Peyer's patch (tissue), 4 donors: Measurements from ENCODE around the gene SFT2D2. TPM values are rescaled to one million over a fixed set of nuclear protein-coding genes. Genes with fewer than 3 reads are reported as not detected.

Experiments used
- DNase-seq, 3 donors: peaks; one replicate each; pipeline ENCODE4 v3.0.0-alpha.2; 2017 to 2019
- H3K27ac ChIP-seq, 4 donors: fragments of 200-600 bp; sonication (generic); one replicate each; pipeline ENCODE4 v1.5.1; 2016 to 2019
- H3K27me3 ChIP-seq, 2 donors: fragments of 200-600 bp; sonication (generic); one replicate each; pipeline ENCODE4 v1.5.1; 2019
- H3K36me3 ChIP-seq, 3 donors: fragments of 200-600 bp; sonication (generic); one replicate each; pipeline ENCODE4 v1.5.1; 2016 to 2019
- H3K4me1 ChIP-seq, 4 donors: fragments of 200-600 bp; sonication (generic); one replicate each; pipeline ENCODE4 v1.5.1; 2016 to 2019
- H3K4me3 ChIP-seq, 4 donors: fragments of 200-600 bp; sonication (generic); 1 replicate in 3 of 4; 2 replicates in 1 of 4; pipeline ENCODE4 v1.5.1; 2016 to 2019; ENCODE audit warnings: mild to moderate bottlenecking in 1 of 4
- H3K9me3 ChIP-seq, 4 donors: fragments of 200-600 bp; sonication (generic); one replicate each; pipeline ENCODE4 v1.5.1; 2016 to 2019; ENCODE audit warnings: mild to moderate bottlenecking in 1 of 4
- CTCF ChIP-seq, 6 experiments: fragments of 450-650 bp in 4 of 6; fragments of 200-600 bp in 2 of 6; sonication (generic) in 1 of 6; IDR thresholded peaks; one replicate each; pipeline ENCODE4 v1.5.1; 2017 to 2019; ENCODE audit warnings: antibody characterized with exemption in 6 of 6, mild to moderate bottlenecking in 3 of 6, moderate library complexity in 1 of 6
- POLR2A ChIP-seq, 2 donors: fragments of 450-650 bp; IDR thresholded peaks; one replicate each; pipeline ENCODE4 v1.5.1; 2017; ENCODE audit warnings: antibody characterized with exemption in 2 of 2, mild to moderate bottlenecking in 2 of 2, moderate library complexity in 2 of 2
- total RNA-seq, 4 donors: library from RNA; depleted of rRNA; stranded (reverse); fragments of >200 nt; gene quantifications; one replicate each; pipeline ENCODE4 v1.1.0, GENCODE V29; 2016

SFT2D2 gene
- total RNA-seq, 4 donors from 2014 or later, result 19.0 to 49.6 (median 38.5) TPM

DNA sequence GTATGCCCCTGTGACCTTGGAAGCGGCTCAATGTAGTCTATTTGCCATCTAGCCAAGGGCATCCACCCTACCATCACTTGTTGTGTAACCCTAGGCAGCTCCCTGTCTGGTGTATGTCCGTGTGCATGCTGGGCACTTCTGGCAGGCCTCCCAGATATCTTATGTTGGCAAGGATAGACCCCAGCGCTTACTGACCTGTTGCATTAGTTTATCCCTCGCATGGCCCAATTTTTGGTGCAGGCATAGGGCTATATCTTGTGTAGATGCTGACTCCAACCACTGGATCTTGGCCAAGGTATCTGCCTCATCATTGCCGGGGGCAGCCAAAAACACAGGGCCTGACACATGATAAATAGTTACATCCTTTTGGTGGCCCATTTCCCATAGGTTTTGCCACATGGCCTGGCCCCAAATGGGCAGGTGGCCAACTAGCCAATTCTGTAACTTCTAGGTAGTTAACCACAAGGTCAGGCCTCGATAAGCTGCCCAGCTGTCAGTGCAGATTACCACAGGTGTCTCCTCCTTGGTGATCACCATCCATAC, 40.9 kb downstream of the SFT2D2 start:
- Histone ChIP-seq H3K27me3 (no peaks in the 10 kb centered on the region), H3K4me3 (no peak overlapping the region), H3K36me3 (peaks cover 0 to 5% (median 0%) of the 10 kb centered on the region in 3 donors), H3K9me3 (no peaks in the 10 kb centered on the region), H3K27ac (no peak overlapping the region), H3K4me1 (no peaks in the 10 kb centered on the region)
- DNase-seq, result no peak
- TF ChIP-seq CTCF (IDR thresholded peaks at IDR 0.05) (no peak), POLR2A (IDR thresholded peaks at IDR 0.05) (no peak)

DNA sequence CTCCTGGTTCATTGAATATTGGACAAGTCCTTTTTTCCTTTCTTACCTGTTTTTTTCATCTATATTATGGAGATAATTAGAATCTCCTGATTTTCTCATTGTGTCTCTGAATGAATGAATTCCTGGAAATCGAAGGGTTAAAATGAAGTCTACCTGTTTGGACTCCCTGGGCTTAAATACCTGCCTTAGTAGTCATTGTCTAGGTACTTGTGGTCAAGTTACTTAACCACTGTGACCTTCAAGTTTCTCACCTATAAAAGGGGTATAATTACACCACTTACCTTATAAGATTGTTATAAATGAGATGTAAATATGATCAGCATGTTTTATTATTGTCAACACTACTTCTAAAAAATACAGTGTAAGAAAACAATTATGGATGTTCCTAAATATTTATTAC, 45.8 kb downstream of the SFT2D2 start:
- no peaks in the 10 kb centered on the region for H3K4me1 ChIP-seq

GRCh38 chr1:168273575-168273974, 47.8 kb downstream of the SFT2D2 start:
- Histone ChIP-seq H3K4me3 (no peak overlapping the region), H3K9me3 (no peaks in the 10 kb centered on the region), H3K36me3 (no peaks in the 10 kb centered on the region), H3K27ac (no peak overlapping the region), H3K4me1 (no peaks in the 10 kb centered on the region), H3K27me3 (no peaks in the 10 kb centered on the region)
- TF ChIP-seq POLR2A (IDR thresholded peaks at IDR 0.05), result no peak
- TF ChIP-seq CTCF (IDR thresholded peaks at IDR 0.05), result no peak
- no peak for DNase-seq

More for the DNA sequence above, 45.8 kb downstream of the SFT2D2 start:
- no peak for TF ChIP-seq CTCF (IDR thresholded peaks at IDR 0.05)
- TF ChIP-seq POLR2A (IDR thresholded peaks at IDR 0.05), result no peak
- DNase-seq, result no peak
- H3K9me3 ChIP-seq, result no peaks in the 10 kb centered on the region
- no peaks in the 10 kb centered on the region for H3K27me3 ChIP-seq
- no peaks in the 10 kb centered on the region for H3K36me3 ChIP-seq
- H3K4me3 ChIP-seq, result no peak overlapping the region
- H3K27ac ChIP-seq, result no peak overlapping the region

DNA sequence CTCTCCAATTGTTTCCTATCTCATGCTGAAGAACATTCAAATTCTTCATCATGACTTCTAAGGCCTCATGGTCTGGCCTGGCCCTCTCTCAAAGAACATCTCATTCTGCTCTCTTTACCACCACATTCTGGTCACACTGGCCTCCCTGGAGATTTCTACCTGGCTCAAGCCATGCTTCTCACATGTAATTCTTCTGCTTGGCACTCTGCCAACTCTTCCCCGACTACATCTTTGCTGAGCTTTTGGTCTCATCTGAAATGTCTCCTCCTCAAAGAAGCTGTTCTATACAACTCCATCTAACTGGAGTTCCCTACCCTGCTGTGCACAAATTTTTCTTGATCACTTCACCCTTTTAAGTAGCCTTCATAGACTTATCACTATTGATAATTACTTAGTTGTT, 53.4 kb downstream of the SFT2D2 start:
- Histone ChIP-seq H3K27ac (no peak overlapping the region), H3K27me3 (no peaks in the 10 kb centered on the region), H3K4me1 (no peaks in the 10 kb centered on the region), H3K4me3 (no peak overlapping the region), H3K36me3 (no peaks in the 10 kb centered on the region), H3K9me3 (no peaks in the 10 kb centered on the region)
- DNase-seq, result no peak
- TF ChIP-seq CTCF (IDR thresholded peaks at IDR 0.05), result no peak
- TF ChIP-seq POLR2A (IDR thresholded peaks at IDR 0.05), result no peak

GRCh38 chr1:168280296-168280927, 54.6 kb downstream of the SFT2D2 start, which contains the start of gene TBX19:
TBX19 (plus strand) TSS chr1:168280877; CDS start chr1:168281091, 214 bp downstream.
- Histone ChIP-seq H3K27me3 (no peaks in the 10 kb centered on the region), H3K9me3 (no peaks in the 10 kb centered on the region), H3K36me3 (no peaks in the 10 kb centered on the region), H3K27ac (no peak within 1 kb of the TSS), H3K4me3 (no peak within 1 kb of the TSS), H3K4me1 (no peaks in the 10 kb centered on the region)
- DNase-seq, result no peak
- TF ChIP-seq POLR2A (IDR thresholded peaks at IDR 0.05) (no peak), CTCF (IDR thresholded peaks at IDR 0.05) (no peak)
